ENCODE results near the gene UNKL.

Gene UNKL

GRCh38 chr16:1355591-1355990 is 58.9 kb downstream of the UNKL start:
- DNase-seq, result no peak

DNA sequence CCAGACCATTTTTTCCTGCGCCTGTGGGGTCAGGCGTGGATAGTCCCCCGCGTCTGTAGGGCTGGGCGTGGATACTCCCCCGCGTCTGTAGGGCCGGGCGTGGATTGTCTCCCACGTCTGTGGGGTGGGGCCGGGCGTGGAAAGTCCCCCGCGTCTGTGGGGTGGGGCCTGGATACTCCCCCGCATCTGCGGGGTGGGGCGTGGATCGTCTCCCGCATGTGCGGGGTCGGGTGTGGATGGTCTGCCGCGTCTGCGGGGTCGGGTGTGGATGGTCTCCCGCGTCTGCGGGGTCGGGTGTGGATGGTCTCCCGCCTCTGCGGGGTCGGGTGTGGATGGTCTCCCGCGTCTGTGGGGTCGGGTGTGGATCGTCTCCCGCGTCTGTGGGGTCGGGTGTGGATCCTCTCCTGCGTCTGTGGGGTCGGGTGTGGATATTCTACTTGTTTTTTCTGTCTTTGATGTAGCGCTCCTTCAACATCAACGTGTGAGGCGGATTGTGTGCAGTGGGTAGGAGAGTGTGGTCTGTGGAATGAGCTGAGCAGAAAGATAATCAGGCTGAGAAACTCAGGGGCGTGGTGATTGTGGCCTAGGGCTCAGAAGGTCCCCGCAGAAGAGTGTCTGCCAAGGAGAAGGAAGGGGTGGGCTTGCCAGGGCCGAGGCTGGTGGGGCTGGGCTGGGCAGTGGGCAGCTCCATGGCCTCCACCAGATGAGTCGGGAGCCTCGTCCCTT is 59.5 kb downstream of the UNKL start:
- no peak for DNase-seq

- DNase-seq, result peak in 48 of 56 donors; percentile 17 to 86 (median 60)
These were observed 62.7 kb downstream of the UNKL start, which contains the start of the genes GNPTG and TSR3 for GRCh38 chr16:1351582-1352362. Gene GNPTG (plus strand): TSS chr16:1351931. CDS start chr16:1351966, 35 bp downstream. Gene TSR3 (minus strand): TSS chr16:1351878. CDS start chr16:1351804, 74 bp downstream.

- peak in 1 of 56 donors; percentile 24 for DNase-seq
These were observed 63.3 kb downstream of the UNKL start for GRCh38 chr16:1351215-1351581.

- no peak for DNase-seq
These were observed 63.8 kb downstream of the UNKL start for GRCh38 chr16:1350691-1351090.

GRCh38 chr16:1349951-1350350 is 64.6 kb downstream of the UNKL start:
- no peak for DNase-seq

- DNase-seq, result no peak
These were observed 65.2 kb downstream of the UNKL start for GRCh38 chr16:1349351-1349750.

GRCh38 chr16:1348926-1349325 is 65.6 kb downstream of the UNKL start:
- DNase-seq, result no peak

DNA sequence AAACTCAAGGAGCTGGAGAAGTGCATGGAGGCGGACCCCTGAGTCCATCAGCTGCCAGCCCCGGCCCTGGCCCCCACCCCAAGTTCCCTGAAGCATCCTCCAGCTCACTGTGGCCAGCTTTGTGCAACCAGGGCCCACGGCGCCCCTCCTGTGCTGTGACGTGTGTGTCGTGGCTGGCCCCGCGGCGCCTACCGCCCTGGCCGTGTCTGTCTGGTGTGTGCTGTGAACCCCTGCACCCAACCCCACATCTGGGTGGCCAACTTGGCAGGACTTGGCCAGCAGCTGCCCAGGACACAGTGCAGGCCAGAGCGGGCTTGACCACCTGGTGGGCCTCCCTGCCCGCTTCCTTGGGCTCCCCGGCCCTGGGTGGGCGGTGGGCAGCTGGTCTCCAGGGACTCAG is 66.1 kb downstream of the UNKL start:
- no peak for DNase-seq

DNA sequence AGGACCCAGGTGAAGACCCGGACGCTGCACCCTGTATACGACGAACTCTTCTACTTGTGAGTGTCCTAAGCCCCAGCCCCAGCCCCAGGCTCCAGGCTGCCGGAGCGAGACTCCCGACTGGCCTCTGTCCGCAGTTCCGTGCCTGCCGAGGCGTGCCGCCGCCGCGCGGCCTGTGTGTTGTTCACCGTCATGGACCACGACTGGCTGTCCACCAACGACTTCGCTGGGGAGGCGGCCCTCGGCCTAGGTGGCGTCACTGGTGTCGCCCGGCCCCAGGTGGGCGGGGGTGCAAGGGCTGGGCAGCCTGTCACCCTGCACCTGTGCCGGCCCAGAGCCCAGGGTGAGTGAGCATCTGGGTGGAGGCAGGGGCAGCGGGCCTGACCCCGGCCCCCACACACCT is 66.5 kb downstream of the UNKL start:
- DNase-seq, result no peak

- no peak for DNase-seq
These were observed 67.1 kb downstream of the UNKL start for GRCh38 chr16:1347286-1347855.

GRCh38 chr16:1346422-1347285 is 67.8 kb downstream of the UNKL start:
- no peak for DNase-seq

- no peak for DNase-seq
These were observed 68.7 kb downstream of the UNKL start for GRCh38 chr16:1345651-1346421.

DNA sequence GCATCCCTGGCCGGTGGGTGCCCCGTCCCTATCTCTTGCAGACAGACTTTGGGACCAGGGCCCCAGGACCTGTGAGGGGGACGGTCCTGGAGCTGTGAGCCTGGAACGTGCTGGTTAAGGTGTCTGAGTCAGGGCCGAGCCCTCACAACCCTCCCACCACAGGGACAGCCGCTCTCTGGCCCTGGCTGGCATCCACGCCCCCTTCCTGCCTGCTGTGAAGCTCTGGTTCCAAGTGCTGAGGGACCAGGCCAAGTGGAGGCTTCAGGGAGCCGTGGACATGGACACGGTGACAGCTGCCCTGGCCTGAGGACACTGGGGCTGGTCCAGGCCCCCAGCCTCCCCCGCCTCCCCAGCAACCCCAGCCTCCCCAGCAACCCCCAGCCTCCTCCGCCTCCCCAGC is 69.4 kb downstream of the UNKL start:
- no peak for DNase-seq

DNA sequence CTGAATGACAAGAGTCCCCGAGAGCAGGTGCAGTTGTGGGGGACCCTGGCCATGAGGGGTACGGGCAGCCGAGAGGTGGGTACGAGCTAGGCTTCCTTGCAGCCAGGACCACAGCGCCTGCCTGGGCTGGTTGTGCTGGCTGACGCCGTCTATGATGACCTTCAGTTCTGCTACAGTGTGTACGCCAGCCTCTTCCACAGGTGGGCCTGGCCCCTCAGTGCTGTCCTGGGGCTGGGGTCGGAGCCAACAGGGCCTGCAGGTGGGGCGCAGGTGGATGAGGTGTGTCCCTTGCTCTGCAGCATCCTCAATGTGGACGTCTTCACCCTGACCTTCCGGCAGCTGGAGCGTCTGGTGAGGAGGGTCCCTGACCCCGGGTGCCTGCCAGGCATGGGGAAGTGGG is 70.0 kb downstream of the UNKL start:
- DNase-seq, result no peak

DNA sequence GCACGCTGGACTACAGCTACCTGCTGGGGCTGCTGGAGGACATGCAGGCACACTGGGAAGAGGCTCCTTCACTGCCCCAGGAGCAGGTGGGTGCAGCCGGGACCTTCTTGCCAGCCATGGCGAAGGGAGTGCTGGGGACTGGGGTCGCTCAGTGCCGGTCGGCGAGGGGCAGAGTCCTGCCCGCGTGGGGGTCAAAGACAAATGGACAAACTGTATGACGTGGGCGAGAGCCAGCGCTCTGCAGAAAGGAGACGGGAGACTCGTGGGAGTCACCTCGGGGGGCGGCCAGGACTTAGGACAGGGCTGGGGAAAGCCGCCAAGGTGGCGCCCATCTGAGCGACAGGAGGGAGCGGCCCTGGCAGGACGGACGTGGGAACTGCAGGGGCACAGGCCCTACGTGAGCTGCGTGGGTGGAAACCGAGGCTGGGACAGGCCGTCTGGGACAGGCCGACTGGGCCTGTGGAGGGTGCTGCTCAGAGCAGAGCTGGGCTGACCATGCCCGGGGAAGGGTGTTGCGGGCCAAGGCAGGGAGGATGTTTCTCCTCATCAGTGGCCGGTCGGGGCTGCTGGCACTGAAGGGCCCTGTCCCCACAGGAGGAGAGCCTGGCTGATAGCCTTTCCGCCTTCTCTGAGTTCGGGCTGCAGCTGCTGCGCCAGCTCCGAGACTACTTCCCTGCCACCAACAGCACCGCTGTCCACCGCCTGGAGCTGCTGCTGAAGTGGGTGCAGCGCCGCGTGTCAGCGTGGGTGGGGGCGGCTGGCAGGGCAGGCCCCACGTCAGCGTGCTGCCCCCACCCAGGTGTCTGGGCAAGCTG is 70.9 kb downstream of the UNKL start:
- DNase-seq, result no peak

- DNase-seq, result peak in 55 of 56 donors; percentile 16 to 94 (median 74)
These were observed 71.7 kb downstream of the UNKL start for GRCh38 chr16:1342526-1343427.

Measured in amygdala (tissue), 56 donors.